Fibroblast of lung (primary cell): ENCODE measurements around the gene ZNF423. TPM values are rescaled to one million over a fixed set of nuclear protein-coding genes. Genes with fewer than 3 reads are reported as not detected.

Experiments used
- DNase-seq, 2 donors: peaks; one replicate each; pipeline versions ENCODE4 v3.0.0 to v3.0.0-alpha.2; 2010; ENCODE audit warnings: low read depth in 2 of 2
- H2AFZ ChIP-seq: 2 replicates; pipeline ENCODE4 v1.5.1; 2012; ENCODE audit warnings: low read length, control low read depth, inconsistent platforms
- H3K27ac ChIP-seq: 2 replicates; pipeline ENCODE4 v1.5.1; 2011; ENCODE audit warnings: low read length, control low read depth; ENCODE audit not compliant: insufficient read depth
- H3K27me3 ChIP-seq: 2 replicates; pipeline ENCODE4 v1.5.1; 2011; ENCODE audit warnings: mild to moderate bottlenecking, low read length; ENCODE audit not compliant: control insufficient read depth, insufficient read depth
- H3K36me3 ChIP-seq: 2 replicates; pipeline ENCODE4 v1.5.1; 2011; ENCODE audit warnings: low read length; ENCODE audit not compliant: control insufficient read depth, insufficient read depth
- H3K4me1 ChIP-seq: 2 replicates; pipeline ENCODE4 v1.5.1; 2011; ENCODE audit warnings: low read length; ENCODE audit not compliant: control insufficient read depth, insufficient read depth; ENCODE audit errors: extremely low read depth
- H3K4me2 ChIP-seq: 2 replicates; pipeline ENCODE4 v1.5.1; 2011; ENCODE audit warnings: low read length, control low read depth; ENCODE audit not compliant: insufficient read depth; ENCODE audit errors: extremely low read depth
- H3K4me3 ChIP-seq, 4 experiments: fragments of 200-600 bp in 1 of 4; sonication (generic) in 1 of 4; replicated peaks in 1 of 4; 2 replicates each; pipeline ENCODE4 v1.5.1; 2011 to 2016; ENCODE audit warnings: low read length in 4 of 4, low read depth in 3 of 4, mild to moderate bottlenecking in 3 of 4, control low read depth in 2 of 4, inconsistent platforms in 1 of 4, mixed read lengths in 1 of 4; ENCODE audit not compliant: insufficient read depth in 1 of 4; ENCODE audit errors: control extremely low read depth in 1 of 4
- H3K79me2 ChIP-seq: 2 replicates; pipeline ENCODE4 v1.5.1; 2012; ENCODE audit warnings: mild to moderate bottlenecking, low read length, inconsistent platforms; ENCODE audit not compliant: control insufficient read depth, insufficient read depth
- H3K9ac ChIP-seq: 2 replicates; pipeline ENCODE4 v1.5.1; 2011; ENCODE audit warnings: mild to moderate bottlenecking, low read length, control low read depth; ENCODE audit not compliant: insufficient read depth
- H3K9me3 ChIP-seq: 2 replicates; pipeline ENCODE4 v1.5.1; 2012; ENCODE audit warnings: low read depth, low read length; ENCODE audit not compliant: control insufficient read depth, insufficient read depth
- H4K20me1 ChIP-seq: 2 replicates; pipeline ENCODE4 v1.5.1; 2011; ENCODE audit warnings: low read length; ENCODE audit not compliant: control insufficient read depth, insufficient read depth; ENCODE audit errors: extremely low read depth
- EZH2 ChIP-seq: IDR thresholded peaks from 2 replicates; pipeline ENCODE4 v1.5.1; 2012; ENCODE audit warnings: low read length, control low read depth, mild to moderate bottlenecking; ENCODE audit errors: missing control alignments
- polyA plus RNA-seq, 2 donors: library from polyadenylated mRNA; depleted of rRNA in 1 of 2; stranded (reverse) in 1 of 2; unstranded in 1 of 2; fragments of >200 nt; gene quantifications; 2 replicates each; pipeline ENCODE4 v1.2.1, GENCODE V29; 2011 to 2012; ENCODE audit warnings: missing spikeins in 1 of 2
- total RNA-seq: library from RNA; depleted of rRNA; stranded (reverse); fragments of >200 nt; gene quantifications from 2 replicates; pipeline ENCODE4 v1.2.1, GENCODE V29; 2014
- TF ChIP-seq, protein P1 (sequence below), 2 donors: IDR thresholded peaks in 1 of 2; conservative IDR thresholded peaks in 1 of 2; 1 replicate in 1 of 2; 2 replicates in 1 of 2; pipeline ENCODE4 v1.5.1; 2011 to 2012; ENCODE audit warnings: low read length in 2 of 2, control low read depth in 1 of 2, inconsistent platforms in 1 of 2, low read depth in 1 of 2, mild to moderate bottlenecking in 1 of 2

Gene ZNF423
- total and polyA plus RNA-seq, 2 donors (not counting 1 experiment from before 2014, with no cell fraction given), result 0.07 to 0.17 TPM

DNA sequence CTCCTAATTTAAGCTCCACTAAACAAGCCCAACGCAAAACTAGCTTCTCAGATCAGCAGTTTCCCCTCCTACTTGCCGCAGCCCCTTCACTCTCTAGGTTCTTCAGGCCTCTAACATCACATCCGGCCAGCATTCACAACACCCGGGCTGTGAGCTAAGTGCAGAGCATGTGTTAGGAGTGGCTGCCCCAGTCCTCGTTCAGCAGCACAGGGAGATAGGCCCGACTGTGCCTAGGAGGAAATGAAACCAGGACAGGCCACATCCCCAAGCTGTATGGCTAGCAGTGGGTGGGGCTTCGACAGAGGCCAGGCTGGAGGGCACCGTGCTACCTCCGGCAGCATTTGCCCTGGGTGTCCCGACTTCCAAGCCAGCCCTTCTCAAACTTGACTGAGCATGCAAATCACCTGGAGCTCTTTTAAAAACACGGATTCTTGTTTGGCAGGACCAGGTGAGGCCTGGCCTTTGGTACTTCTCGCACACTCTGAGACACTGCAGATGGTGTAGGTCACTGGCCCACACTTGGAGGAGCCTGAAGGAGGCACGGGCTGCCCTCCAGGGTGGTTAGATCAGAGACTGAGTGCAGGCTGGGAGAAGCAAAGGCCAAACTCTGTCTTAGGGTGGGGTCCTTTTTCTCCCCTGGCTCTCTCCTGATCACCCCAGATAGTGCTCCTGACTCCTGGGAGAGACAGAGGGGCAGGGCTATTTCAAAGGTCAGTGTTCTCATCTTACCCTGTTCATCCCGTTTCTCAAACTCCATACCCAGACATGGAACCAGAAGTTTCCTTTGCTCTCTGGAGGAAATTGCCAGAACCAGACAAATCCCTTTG, 280.4 kb downstream of the ZNF423 start:
- H3K4me2 ChIP-seq, result no peak overlapping the region
- H3K4me1 ChIP-seq, result no peaks in the 10 kb centered on the region
- no peaks in the 10 kb centered on the region for H3K36me3 ChIP-seq
- DNase-seq, result no peak
- no peak overlapping the region for H3K27ac ChIP-seq
- no peaks in the 10 kb centered on the region for H3K9me3 ChIP-seq
- no peak overlapping the region for H3K4me3 ChIP-seq
- no peaks in the 10 kb centered on the region for H4K20me1 ChIP-seq
- no peaks in the 10 kb centered on the region for H3K79me2 ChIP-seq
- no peak overlapping the region for H2AFZ ChIP-seq
- TF ChIP-seq, protein P1, sequence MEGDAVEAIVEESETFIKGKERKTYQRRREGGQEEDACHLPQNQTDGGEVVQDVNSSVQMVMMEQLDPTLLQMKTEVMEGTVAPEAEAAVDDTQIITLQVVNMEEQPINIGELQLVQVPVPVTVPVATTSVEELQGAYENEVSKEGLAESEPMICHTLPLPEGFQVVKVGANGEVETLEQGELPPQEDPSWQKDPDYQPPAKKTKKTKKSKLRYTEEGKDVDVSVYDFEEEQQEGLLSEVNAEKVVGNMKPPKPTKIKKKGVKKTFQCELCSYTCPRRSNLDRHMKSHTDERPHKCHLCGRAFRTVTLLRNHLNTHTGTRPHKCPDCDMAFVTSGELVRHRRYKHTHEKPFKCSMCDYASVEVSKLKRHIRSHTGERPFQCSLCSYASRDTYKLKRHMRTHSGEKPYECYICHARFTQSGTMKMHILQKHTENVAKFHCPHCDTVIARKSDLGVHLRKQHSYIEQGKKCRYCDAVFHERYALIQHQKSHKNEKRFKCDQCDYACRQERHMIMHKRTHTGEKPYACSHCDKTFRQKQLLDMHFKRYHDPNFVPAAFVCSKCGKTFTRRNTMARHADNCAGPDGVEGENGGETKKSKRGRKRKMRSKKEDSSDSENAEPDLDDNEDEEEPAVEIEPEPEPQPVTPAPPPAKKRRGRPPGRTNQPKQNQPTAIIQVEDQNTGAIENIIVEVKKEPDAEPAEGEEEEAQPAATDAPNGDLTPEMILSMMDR (conservative IDR thresholded peaks at IDR 0.05 in 1 of 2, IDR thresholded peaks at IDR 0.05 in 1 of 2; ENCODE audit: low read depth in 1 of 2, low read length in 2 of 2), result no peak
- TF ChIP-seq EZH2, result no peak
- no peak overlapping the region for H3K9ac ChIP-seq
- no peaks in the 10 kb centered on the region for H3K27me3 ChIP-seq

DNA sequence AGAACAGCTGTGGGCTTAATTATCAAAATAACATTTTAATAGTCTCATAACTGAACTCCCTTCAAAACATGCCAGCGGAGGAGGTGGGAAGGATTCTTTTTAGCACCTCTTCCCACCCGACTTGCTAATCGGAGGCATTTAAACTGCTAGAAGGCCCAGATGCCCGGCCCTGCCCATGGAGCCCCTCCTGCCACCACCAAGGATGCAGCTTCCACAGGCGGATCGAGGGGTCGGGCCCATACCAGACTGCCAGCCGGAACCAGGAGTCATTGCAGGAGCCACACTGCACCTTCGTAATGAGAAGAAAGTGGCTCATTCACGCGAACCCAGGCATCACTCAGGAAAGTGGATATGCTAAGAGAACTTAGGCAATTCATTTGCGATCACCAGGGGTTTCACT, 281.1 kb downstream of the ZNF423 start:
- H3K79me2 ChIP-seq, result no peaks in the 10 kb centered on the region
- no peaks in the 10 kb centered on the region for H3K27me3 ChIP-seq
- no peak overlapping the region for H3K27ac ChIP-seq
- H3K36me3 ChIP-seq, result no peaks in the 10 kb centered on the region
- no peak overlapping the region for H2AFZ ChIP-seq
- no peaks in the 10 kb centered on the region for H3K9me3 ChIP-seq
- H3K4me3 ChIP-seq, result no peak overlapping the region
- H3K4me1 ChIP-seq, result no peaks in the 10 kb centered on the region
- TF ChIP-seq, protein P1 (conservative IDR thresholded peaks at IDR 0.05 in 1 of 2, IDR thresholded peaks at IDR 0.05 in 1 of 2; ENCODE audit: low read depth in 1 of 2, low read length in 2 of 2), result no peak
- no peak for TF ChIP-seq EZH2
- no peak for DNase-seq
- H4K20me1 ChIP-seq, result no peaks in the 10 kb centered on the region
- H3K4me2 ChIP-seq, result no peak overlapping the region
- H3K9ac ChIP-seq, result no peak overlapping the region

DNA sequence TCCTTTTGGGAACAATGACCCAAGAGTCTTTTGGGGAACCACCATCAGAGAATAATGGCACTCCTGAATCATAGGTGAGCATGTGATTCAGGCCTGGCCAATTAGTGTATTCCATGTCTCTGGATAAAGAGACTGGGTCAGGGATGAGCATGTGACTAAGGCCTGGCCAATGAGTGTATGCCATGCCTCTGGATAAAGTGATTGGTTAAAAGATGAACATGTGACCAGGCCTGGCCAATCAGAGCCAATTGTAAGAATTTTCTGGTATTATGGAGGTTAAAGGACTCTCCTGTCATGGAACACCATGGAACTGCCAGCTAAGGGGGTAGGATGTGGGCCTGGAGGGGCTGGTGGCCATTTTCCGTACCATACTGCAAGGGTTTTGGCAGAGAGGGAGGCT, 288.0 kb downstream of the ZNF423 start:
- Histone ChIP-seq H3K4me3 (no peak overlapping the region), H4K20me1 (no peaks in the 10 kb centered on the region), H3K9me3 (no peaks in the 10 kb centered on the region), H3K9ac (no peak overlapping the region), H3K36me3 (no peaks in the 10 kb centered on the region), H3K79me2 (no peaks in the 10 kb centered on the region), H3K4me1 (no peaks in the 10 kb centered on the region), H2AFZ (no peak overlapping the region), H3K27ac (no peak overlapping the region), H3K4me2 (no peak overlapping the region), H3K27me3 (no peaks in the 10 kb centered on the region)
- DNase-seq, result no peak
- TF ChIP-seq, protein P1 (conservative IDR thresholded peaks at IDR 0.05 in 1 of 2, IDR thresholded peaks at IDR 0.05 in 1 of 2; ENCODE audit: low read depth in 1 of 2, low read length in 2 of 2), result no peak
- TF ChIP-seq EZH2, result no peak
